GM12872 (cell line): ENCODE data around the gene HIVEP3.

Source experiments
- TF ChIP-seq, protein P1 (sequence below): IDR thresholded peaks from 3 replicates; pipeline ENCODE4 v1.5.1; 2011; ENCODE audit warnings: low read depth, mild to moderate bottlenecking, low read length, moderate library complexity; ENCODE audit not compliant: insufficient read depth

Gene HIVEP3

GRCh38 chr1:41647221-41648135 is 271.2 kb downstream of the HIVEP3 start:
- TF ChIP-seq, protein P1, sequence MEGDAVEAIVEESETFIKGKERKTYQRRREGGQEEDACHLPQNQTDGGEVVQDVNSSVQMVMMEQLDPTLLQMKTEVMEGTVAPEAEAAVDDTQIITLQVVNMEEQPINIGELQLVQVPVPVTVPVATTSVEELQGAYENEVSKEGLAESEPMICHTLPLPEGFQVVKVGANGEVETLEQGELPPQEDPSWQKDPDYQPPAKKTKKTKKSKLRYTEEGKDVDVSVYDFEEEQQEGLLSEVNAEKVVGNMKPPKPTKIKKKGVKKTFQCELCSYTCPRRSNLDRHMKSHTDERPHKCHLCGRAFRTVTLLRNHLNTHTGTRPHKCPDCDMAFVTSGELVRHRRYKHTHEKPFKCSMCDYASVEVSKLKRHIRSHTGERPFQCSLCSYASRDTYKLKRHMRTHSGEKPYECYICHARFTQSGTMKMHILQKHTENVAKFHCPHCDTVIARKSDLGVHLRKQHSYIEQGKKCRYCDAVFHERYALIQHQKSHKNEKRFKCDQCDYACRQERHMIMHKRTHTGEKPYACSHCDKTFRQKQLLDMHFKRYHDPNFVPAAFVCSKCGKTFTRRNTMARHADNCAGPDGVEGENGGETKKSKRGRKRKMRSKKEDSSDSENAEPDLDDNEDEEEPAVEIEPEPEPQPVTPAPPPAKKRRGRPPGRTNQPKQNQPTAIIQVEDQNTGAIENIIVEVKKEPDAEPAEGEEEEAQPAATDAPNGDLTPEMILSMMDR = no peak

- TF ChIP-seq, protein P1 = no peak
Observed at GRCh38 chr1:41646186-41646585, 272.5 kb downstream of the HIVEP3 start.

DNA sequence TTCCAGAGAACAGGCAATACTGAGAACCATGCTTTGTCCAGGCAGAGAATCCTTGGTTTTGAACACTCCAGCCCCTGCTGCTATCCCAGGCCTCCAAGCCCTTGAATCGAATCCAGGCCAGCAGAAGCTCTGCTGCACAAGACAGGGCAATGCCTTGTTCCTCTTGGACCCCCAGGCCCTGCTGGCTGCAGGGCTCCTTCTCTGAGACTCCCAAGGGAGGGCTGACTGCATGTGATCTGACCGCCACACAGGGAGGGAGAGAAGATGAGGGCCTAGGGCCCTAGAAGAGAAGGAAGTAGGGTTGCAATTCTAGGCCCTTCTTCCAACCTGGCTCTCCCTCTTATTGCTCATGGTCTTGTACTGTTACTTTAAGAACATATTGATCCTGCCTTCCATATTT is 273.7 kb downstream of the HIVEP3 start:
- TF ChIP-seq, protein P1 = no peak

GRCh38 chr1:41642922-41643821 is 275.6 kb downstream of the HIVEP3 start:
- TF ChIP-seq, protein P1 = peak; percentile 37; the same call in 1 of the 3 replicates

- TF ChIP-seq, protein P1 = no peak
Observed at GRCh38 chr1:41641941-41642527, 276.7 kb downstream of the HIVEP3 start.

- TF ChIP-seq, protein P1 = no peak
Observed at GRCh38 chr1:41641475-41641814, 277.3 kb downstream of the HIVEP3 start.

GRCh38 chr1:41640756-41641474 is 277.8 kb downstream of the HIVEP3 start:
- TF ChIP-seq, protein P1 = no peak
